NOMO-1 treated with dmso at 0.1 percent for 144 hours (cell line): Measurements from ENCODE around the gene CCDC201.

Source experiments
- DNase-seq: peaks from one replicate; lab custom pipeline; 2025; ENCODE audit not compliant: unreplicated experiment; lab: John Stamatoyannopoulos, UW

The CCDC201 gene

DNA sequence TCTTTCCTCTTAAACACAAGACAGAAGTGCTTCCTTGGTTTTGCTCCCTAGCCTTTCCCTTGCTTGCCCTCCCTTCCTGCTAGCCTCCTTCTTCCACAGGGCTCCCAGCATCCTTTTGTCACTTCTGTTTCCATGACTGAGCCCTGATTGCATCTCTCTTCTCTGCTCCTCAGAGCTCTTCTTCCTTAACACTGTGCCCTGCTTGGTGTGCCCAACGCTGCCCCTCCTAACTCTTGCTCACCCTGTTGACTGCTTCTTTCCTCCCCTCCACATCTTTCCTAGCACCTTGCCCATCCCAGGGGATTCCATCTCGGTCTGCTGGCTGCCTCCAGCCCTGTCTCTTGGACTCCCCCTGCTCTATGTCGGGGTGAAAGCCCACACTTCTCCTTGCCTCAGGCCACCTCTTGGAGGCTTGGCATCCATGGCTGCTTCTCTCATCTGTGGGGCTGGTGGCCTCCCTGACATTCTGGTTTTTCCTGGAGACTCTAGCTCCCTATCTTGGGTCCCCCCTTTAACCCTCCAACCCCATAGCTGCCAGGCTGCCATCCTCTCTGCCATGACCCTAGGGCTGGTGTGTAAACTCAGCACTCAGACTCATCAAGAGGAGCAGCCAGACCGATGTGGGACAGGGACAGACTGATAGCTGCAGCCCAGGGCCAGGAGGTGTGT lies 21.2 kb upstream of the CCDC201 start:
- no peak for DNase-seq

DNA sequence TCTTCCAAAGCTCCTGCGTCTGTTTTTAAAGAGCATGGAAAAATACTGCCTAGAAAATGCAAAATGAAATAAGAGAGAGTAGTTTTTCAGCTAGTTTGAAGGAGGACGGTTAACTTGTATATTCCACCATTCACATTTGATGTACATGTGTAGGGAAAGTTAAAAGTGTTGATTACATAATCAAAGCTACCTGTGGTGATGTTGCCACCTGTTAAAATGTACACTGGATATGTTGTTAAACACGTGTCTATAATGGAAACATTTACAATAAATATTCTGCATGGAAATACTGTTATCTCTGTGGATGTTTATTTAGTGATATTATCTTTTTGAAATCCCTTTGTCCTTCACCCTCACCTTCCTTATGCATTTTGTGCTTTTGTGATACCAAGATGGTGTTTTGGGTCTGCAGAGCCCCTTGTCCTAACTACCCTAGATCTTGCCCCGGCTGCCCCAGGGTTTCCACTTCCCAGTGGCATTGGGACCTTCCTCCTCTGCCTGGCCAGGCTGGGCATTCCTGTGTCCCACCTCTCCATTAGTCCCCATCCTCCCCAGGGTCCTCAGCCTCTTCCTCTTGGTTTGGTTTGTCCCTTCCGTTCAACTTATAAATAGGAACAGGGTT lies 20.6 kb upstream of the CCDC201 start:
- no peak for DNase-seq

DNA sequence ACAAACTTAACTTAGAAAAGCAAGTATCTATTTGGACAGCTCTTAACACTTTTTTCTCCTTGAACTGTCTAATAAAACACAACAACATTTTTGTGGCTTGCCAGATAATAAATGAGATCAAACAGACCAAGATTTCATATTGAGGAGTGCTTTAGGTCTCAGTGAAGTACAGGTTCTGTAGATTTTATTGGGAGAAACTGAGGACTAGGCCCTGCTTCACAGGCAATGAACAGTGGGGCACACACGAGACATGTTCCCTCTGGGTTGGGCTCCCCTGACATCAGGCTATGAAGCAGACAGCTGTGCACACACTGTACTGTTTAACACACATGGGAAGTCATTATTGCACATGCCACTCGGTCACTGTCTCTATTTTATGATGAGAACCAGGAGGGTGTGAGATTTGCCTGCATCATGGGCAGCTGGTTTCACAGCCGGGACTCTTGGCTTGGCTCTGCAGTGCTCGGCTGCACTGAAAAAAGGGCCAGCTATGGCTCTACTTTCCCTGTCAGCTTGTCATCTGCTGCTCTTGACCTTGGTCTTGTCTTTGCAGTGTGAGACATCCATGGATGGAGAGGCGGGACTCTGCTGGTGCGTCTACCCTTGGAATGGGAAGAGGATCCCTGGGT lies 19.6 kb upstream of the CCDC201 start:
- DNase-seq: no peak

DNA sequence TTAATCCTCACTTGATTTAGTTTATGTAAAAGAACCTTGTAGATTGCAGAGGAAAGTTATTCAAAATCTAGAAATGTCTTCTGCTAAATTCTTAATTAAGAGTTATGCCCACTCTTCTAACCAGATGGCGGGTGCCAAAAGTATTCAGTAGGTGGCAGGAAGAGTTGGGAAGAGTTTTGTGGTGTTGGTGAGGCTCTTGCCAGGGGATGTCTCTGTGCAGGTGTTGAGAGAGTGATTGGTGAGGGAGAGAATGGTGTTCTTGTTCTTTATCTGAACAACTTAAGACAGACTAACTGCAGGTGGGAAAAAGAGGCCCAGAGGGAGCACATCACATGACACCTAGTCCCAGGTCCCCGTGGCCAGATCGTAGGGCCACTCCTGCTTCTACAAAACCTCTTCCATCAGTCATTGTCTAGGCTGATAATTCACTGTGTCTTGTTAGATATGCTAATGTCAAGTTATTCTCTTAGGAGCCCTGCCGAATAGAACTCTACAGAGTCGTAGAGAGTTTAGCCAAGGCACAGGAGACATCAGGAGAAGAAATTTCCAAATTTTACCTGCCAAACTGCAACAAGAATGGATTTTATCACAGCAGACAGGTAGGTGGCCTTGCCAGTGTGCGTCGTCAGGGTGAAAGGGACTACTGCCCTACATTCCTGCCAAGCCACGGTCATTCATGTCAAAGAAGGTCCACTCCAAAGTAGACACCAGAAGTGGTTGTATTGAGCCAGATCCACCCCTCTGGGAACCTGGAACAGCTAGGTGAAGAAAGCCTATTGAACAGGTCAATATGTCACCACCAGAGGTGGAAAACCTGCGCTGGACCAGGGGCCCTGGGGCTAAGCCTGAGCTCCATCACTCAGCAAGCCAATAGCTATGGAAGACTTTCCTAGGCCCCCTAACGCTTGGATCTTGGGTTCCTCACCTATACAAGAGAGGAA lies 18.9 kb upstream of the CCDC201 start:
- DNase-seq: no peak

DNA sequence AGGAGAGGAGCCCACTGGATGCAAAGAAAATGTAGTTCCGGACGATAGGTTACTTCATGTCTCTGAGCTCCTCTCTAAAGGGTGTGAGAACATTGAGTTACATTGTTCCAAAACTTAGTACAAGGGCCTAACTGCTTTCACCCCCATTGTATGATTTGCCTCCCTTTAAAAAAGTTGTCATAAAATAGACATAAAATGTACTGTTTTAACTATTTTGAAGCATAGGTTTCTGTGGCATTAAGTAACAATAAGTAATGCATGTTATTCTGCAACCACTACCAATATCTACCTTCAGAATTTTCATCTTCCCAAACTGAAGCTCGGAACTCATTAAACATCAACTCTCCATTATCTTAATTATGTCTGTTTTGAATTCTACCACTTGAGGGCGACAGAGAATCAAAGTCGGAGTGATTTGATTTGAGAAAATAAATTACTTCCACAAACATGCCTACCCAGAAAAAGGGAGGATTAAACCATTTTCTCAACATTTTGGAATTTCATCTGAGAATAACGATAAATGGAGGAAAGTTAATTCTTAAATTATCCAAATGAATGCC lies 18.1 kb upstream of the CCDC201 start:
- no peak for DNase-seq

DNA sequence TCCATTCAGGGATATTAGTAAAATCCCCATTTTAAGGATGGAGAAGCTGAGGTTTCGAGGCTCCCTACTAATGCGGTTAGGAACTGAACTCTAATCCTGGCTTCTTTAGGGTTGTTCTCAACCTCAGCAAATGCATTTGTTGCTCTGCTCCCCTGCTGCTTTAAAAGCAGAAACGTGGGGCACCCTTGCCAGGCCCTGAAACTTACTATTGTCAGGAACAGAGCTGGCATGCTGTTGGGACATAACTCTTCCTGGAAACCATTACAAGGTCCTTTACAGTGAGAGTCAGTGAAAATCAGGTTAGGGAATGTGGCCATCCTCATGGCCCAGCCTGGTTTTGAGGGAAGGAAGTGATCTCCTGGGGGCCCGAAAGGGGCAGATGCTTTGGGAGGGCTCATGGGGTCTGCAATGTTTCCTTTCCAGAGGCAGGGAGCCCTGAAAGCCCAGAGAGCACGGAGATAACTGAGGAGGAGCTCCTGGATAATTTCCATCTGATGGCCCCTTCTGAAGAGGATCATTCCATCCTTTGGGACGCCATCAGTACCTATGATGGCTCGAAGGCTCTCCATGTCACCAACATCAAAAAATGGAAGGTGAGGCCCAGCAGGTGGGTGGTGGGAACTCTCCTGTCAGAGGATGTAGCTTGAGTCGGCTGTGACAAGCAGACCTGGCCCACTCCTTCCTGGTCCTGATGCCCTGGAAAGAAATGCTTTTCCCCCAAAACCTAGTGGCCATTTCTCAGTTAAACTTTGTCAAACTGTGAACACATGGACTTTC lies 17.4 kb upstream of the CCDC201 start:
- DNase-seq: no peak

DNA sequence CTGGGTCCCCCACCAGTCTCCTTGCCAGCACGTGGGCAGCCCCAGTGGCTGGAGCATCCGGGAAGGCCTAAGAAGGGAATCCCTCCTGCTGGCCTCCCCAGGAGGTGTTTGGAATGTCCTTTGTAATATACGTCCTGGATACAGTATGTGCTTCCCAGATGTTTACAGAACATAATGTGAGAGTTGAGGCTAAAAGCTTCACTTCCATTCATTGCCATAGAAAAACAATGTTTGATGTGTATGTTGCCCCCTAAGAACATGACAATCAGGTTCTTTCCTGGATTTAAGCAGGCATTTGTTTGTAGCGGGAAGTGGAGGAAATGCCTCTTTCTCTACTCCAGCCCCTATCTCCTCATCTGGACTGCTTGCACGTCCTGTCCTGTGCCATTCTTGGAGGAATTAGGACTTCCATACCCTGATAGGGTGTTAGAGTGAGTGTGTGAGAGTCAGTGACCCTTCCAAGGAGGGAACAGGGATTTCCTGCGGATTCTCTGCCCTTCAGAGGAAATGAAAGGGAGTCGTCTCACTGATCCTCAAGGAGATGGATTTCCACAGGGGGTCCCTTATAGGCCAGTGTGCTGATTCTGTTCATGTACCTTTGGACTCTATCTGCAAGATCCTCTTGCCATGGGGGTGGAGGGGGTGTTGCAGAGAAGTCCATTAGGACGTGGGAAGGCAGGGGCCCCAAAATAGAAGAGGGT lies 16.6 kb upstream of the CCDC201 start:
- DNase-seq: no peak

DNA sequence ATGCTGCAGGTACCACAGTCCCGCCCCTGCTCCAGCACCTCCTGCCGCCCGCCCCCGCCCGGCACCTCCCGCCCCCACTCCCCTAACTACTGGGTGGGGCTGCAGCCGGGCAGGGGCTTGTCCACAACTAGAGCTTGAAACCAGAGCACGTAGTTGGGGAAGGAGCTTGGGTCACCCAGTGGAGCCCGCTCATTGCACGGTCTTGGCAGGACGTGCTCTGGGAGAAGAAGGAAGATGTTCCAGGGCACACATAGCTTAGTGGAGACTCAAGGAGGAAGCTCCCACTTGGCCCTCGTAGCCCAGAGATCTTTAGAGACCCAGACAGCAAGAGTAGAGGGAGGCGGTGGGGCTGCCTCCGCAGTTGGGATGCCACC lies 16.1 kb upstream of the CCDC201 start:
- no peak for DNase-seq

DNA sequence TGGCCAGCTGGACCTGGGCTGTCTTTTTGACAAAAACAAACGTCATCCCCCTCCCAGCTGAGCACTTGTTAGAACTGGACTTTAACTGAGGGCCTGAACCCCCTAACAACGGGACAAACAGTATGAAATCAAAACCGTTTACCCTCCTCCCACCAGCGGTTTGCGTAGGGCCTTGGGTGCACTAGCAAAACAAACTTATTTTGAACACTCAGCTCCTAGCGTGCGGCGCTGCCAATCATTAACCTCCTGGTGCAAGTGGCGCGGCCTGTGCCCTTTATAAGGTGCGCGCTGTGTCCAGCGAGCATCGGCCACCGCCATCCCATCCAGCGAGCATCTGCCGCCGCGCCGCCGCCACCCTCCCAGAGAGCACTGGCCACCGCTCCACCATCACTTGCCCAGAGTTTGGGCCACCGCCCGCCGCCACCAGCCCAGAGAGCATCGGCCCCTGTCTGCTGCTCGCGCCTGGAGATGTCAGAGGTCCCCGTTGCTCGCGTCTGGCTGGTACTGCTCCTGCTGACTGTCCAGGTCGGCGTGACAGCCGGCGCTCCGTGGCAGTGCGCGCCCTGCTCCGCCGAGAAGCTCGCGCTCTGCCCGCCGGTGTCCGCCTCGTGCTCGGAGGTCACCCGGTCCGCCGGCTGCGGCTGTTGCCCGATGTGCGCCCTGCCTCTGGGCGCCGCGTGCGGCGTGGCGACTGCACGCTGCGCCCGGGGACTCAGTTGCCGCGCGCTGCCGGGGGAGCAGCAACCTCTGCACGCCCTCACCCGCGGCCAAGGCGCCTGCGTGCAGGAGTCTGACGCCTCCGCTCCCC lies 15.5 kb upstream of the CCDC201 start, which contains the start of gene IGFBP1:
Gene IGFBP1, plus strand, starts transcription at position 304 of the 808 bp plus-strand sequence. Its CDS starts 165 bp downstream, at position 469.
- no peak for DNase-seq

DNA sequence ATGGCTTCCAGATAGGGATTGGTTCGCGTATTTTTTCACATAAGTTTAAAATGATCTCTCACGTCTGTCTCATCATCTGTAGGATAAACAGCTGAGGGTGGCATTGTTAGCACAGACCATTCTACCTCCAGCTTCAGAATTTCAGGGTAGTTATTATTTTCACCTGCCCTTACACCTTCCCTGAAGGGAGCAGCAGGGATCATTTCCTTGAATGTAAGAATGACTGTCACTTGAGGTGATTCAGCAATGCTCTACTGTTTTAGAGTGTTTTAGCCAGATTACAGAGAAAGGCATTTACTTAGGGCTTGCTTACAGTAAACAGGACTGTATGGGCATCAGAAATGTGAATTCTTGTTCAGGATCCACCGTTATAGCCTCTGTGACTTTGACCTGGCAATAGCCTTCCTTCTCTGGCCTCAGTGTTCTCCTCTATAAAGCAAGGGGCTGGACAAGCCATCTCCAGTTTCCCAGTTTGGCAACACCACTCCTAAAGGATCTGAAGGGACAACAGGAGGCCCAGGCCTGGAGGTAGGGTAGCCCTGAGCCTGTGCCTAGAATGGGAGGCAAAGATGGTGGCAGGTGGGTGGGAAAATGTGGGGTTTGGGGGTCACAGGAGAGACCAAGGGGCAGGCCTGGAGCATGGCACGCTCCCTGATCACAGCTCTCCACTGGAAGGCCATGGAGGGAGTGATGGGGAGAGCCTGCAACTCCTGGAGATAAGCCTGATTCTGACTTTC lies 14.2 kb upstream of the CCDC201 start:
- DNase-seq: no peak

DNA sequence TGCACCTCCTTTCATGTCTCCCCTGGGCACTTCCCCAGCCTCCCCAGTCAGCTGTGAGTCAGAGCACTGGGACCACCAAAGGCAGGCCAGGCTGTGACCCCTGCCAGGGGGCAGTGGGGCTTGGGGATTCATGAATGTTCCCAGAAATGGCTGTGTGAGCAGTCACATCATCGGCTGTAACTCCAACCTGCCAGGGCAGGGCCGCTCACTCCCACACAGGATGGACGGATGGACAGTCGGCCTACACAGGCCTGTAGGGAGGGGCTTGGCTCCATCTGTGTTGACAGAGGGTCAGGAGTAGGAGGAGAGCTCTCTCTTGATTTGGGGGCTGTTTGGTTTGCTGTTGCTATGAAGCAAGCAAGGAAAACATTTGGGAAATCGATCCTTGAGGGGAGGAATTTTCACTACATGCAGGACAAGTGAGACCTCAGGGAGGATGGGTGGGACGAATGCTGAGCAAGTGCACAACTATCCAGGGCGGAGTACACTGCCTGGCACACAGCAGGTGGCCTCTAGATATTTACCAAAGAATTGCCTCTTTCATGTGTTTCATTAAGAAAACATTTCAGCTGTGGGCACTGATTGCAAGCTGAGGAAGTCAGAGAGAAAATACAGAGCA lies 12.5 kb upstream of the CCDC201 start:
- no peak for DNase-seq

DNA sequence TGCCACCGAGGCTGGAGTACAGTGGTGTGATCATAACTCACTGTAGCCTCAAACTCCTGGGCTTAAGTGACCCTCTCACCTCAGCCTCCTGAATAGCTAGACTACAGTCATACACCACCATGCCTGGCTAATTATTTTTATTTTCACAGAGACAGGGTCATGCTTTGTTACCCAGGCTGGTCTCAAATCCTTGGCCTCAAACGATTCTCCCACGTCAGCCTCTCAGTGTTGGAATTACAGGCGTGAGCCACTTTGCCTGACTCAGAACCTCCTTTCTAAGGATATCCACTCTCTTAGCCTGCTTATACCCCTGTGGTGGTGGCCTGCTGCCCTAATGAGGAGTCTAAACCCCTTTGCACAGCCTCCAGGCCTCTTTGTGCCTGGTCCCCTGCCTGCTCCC lies 11.3 kb upstream of the CCDC201 start:
- DNase-seq: no peak

DNA sequence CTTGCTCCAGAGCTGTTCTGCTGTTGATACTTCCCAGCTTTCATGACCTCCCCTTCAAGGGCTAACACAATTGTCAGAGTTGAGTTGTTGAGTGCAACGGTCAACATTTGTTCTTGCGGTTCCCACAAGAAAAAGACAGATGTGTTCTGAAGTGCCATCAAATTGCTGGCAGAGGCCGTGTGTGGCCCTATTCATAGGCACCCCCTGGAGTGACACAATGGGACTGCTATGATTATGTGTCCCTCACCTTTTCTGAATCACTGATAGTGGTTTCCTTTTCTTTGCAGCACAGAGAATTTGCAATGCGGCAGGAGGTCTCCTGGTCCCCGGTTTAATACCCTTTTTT lies 9.6 kb upstream of the CCDC201 start:
- no peak for DNase-seq

DNA sequence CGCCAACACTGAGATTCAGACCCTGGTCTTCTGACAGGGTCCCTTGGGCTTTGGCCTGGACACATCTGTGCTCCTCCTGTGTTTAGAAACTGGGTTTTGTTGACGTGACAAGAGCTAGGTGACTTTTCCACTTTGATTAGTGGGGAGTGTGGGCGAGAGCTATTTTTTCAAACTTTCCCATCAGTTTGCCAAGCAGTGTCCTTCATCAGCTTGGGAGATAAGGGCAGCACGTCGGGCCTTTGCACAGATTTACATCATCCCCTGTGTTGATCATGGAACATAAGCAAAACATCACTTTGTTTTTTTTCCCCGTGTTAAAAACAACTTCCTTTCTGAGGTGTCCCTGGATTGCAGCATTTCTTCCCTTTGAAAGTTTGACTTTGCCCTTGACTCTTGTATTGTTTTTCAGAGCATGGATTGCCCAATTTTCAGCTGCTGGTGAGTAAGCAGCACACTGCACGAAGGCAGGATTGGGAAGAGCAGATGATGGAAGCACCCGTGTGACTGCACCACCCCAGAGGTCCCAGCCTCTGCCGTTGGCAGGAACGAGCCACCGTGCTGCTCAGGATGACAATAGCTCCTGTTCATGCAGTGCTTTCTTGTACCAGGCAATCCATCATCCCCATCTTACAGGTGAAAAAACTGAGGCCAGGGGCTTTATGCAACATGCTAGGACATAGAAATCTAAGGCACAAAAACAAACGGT lies 9.0 kb upstream of the CCDC201 start:
- DNase-seq: no peak

DNA sequence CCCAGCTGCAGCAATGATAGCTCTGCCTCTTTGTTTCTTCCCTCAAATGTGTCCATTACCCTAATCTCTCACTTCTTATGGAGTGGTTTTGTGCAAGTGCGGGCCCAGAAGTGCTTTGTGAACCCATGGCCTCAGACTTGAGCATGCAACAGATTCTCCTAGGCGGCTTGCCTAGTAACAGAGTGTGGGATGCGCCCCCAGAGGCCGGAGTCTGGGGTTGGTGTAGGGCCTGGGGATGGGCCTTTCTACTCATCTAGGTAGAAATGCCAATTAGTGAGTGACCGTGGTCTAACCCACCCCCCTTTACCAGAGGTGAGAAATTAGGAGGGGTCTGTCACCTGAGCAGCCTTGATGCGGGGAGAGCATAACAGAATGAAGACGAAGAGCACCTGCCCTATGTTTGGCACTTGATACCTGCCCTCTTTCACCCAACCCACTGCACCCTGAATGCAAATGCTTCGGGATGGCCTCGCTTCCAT lies 8.4 kb upstream of the CCDC201 start:
- no peak for DNase-seq

DNA sequence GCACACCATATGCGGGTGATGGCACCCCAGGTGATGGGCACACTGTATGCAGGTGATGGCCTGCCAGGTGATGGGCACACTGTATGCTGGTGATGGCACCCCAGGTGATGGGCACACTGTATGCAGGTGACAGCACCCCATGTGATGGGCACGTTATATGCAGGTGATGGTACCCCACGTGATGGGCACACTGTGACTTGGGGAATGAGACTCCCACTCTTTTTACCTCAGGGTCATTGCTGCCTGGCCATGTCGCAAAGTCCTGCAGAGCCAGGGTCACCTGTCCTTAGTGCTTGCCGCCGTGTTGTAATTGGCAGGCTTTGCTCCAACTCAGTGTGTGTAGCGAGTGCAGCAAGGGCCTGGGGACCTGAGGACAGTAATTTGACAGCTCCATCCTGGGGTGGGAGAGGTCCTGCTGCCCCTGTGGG lies 7.6 kb upstream of the CCDC201 start:
- no peak for DNase-seq
